Fibroblast of villous mesenchyme (primary cell): Measurements from ENCODE around the gene PROK1. TPM values are rescaled to one million over a fixed set of nuclear protein-coding genes. Genes with fewer than 3 reads are reported as not detected.
A peak's percentile ranks its signal among the peaks of the same experiment; 100 is the strongest.

Experiments used
- DNase-seq: peaks from one replicate; pipeline ENCODE4 v3.0.0-alpha.2; 2010; ENCODE audit warnings: low read depth
- H3K4me3 ChIP-seq: 2 replicates; pipeline ENCODE4 v1.5.1; 2011; ENCODE audit warnings: low read depth, mild to moderate bottlenecking, low read length
- CTCF ChIP-seq: IDR thresholded peaks from 2 replicates; pipeline ENCODE4 v1.5.1; 2012; ENCODE audit warnings: low read depth, mild to moderate bottlenecking, low read length; ENCODE audit not compliant: insufficient read depth
- total RNA-seq: library from RNA; depleted of rRNA; stranded (reverse); fragments of >200 nt; gene quantifications from 2 replicates; pipeline ENCODE4 v1.2.3, GENCODE V29; 2012

Gene PROK1
- total RNA-seq, 1 donor = not detected

GRCh38 chr1:110474444-110474843 lies 23.5 kb downstream of the PROK1 start:
- TF ChIP-seq CTCF = no peak
- no peak overlapping the region for H3K4me3 ChIP-seq
- DNase-seq = no peak

GRCh38 chr1:110475362-110476027 lies 24.5 kb downstream of the PROK1 start:
- no peak for DNase-seq
- no peak for TF ChIP-seq CTCF
- H3K4me3 ChIP-seq = no peak overlapping the region

- peak; percentile 51 for DNase-seq
- TF ChIP-seq CTCF = no peak
- no peak overlapping the region for H3K4me3 ChIP-seq
Observed at GRCh38 chr1:110476028-110476765, 25.2 kb downstream of the PROK1 start.

GRCh38 chr1:110477041-110477440 lies 26.1 kb downstream of the PROK1 start:
- DNase-seq = peak; percentile 61
- TF ChIP-seq CTCF = no peak
- H3K4me3 ChIP-seq = no peak overlapping the region

- TF ChIP-seq CTCF = peak; percentile 9
- H3K4me3 ChIP-seq = no peak overlapping the region
- DNase-seq = no peak
Observed at GRCh38 chr1:110477445-110477957, 26.6 kb downstream of the PROK1 start.

GRCh38 chr1:110477967-110478640 lies 27.2 kb downstream of the PROK1 start:
- H3K4me3 ChIP-seq = no peak overlapping the region
- DNase-seq = no peak
- no peak for TF ChIP-seq CTCF
